Measurements from ENCODE around the gene CASZ1.

- TF ChIP-seq CTCF (IDR thresholded peaks at IDR 0.05) (no peak), POLR2A (IDR thresholded peaks at IDR 0.05) (no peak)
Observed at GRCh38 chr1:10795276-10796021, 997 bp downstream of the CASZ1 start.

Measured in esophagus squamous epithelium (tissue), 4 donors.